ENCODE results near the gene ANKDD1B. TPM values are rescaled to one million over a fixed set of nuclear protein-coding genes. Genes with fewer than 3 reads are reported as not detected.

Gene ANKDD1B
- total and polyA plus RNA-seq, 2 of the 13 experiments (the other 11 are each of a cell fraction or from before 2014, with no cell fraction given): 0.12 to 0.27 TPM

DNA sequence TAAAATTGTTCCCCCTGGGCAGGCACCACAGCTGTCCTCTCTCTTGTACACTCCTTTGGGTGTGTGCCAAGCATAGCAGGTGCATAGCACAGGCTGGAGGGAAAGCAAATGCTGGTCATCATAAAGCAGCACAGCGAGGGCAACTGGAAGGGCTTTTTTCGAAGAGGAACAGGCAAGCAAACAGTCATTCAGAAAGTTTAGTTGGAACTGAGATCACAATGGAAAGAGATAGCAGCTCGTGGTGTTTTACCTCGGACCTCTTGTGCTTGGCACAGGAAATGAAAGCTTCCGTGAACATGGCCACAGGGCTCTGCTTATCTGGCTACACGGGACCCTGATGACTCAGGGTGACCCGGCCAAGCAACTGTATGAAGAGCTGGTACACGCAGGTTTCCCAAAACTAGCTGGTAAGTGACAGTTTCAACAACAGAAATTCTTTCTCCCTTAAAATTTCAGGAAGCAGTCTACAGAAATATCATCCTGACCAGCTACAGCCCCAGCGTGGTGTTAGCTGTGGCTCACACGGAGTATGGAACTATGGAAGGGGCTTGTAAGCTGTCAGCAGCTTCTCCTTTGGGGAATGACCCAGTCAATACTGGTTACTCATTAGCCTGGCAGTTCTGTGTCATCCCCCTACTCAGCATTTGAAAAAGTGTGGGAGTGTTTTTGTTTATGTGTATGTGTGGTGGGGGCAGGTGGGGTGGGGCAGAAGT, 57.9 kb downstream of the ANKDD1B start (continued):
- TF ChIP-seq GZF1 (CRISPR knock-in tag; IDR thresholded peaks at IDR 0.05) (no peak), SOX5 (CRISPR knock-in tag; IDR thresholded peaks at IDR 0.05; ENCODE audit: borderline replicate concordance) (no peak), JUND (CRISPR knock-in tag; IDR thresholded peaks at IDR 0.05) (peak; percentile 11; the same call in 1 of the 2 replicates), MED8 (CRISPR knock-in tag; IDR thresholded peaks at IDR 0.05; ENCODE audit: insufficient replicate concordance) (no peak), FOXA1 (IDR thresholded peaks at IDR 0.05) (no peak), FOXA1 (CRISPR knock-in tag; IDR thresholded peaks at IDR 0.05) (no peak), PLRG1 (conservative IDR thresholded peaks at IDR 0.05) (no peak), NFE2L1 (CRISPR knock-in tag; IDR thresholded peaks at IDR 0.05; ENCODE audit: borderline replicate concordance) (no peak), MBD4 (IDR thresholded peaks at IDR 0.05; ENCODE audit: borderline replicate concordance, low read length) (no peak), ZNF879 (CRISPR knock-in tag; IDR thresholded peaks at IDR 0.05) (no peak), ZNF792 (CRISPR knock-in tag; IDR thresholded peaks at IDR 0.05) (no peak), ETV5 (CRISPR knock-in tag; IDR thresholded peaks at IDR 0.05; ENCODE audit: borderline replicate concordance) (peak; percentile 34; the same call in 1 of the 2 replicates), ERF (CRISPR knock-in tag; IDR thresholded peaks at IDR 0.05) (0 out of 2 replicates have a peak, but pooled peaks have one; percentile 20), ZFY (CRISPR knock-in tag; IDR thresholded peaks at IDR 0.05) (no peak), NR3C1 (CRISPR knock-in tag; IDR thresholded peaks at IDR 0.05) (no peak), ZNF780A (CRISPR knock-in tag; IDR thresholded peaks at IDR 0.05) (no peak), ZNF891 (CRISPR knock-in tag; IDR thresholded peaks at IDR 0.05) (no peak), ZFAT (CRISPR knock-in tag; conservative IDR thresholded peaks at IDR 0.05) (no peak), IRF2 (CRISPR knock-in tag; IDR thresholded peaks at IDR 0.05) (0 out of 2 replicates have a peak, but pooled peaks have one; percentile 39), NR1H2 (CRISPR knock-in tag; IDR thresholded peaks at IDR 0.05; ENCODE audit: borderline replicate concordance, low read depth) (no peak), SRSF9 (IDR thresholded peaks at IDR 0.05; ENCODE audit: borderline replicate concordance, insufficient read depth, low read depth, low read length, poor library complexity, severe bottlenecking) (no peak), ZNF501 (CRISPR knock-in tag; IDR thresholded peaks at IDR 0.05) (0 out of 2 replicates have a peak, but pooled peaks have one; percentile 13)
- TF ChIP-seq, protein P1, sequence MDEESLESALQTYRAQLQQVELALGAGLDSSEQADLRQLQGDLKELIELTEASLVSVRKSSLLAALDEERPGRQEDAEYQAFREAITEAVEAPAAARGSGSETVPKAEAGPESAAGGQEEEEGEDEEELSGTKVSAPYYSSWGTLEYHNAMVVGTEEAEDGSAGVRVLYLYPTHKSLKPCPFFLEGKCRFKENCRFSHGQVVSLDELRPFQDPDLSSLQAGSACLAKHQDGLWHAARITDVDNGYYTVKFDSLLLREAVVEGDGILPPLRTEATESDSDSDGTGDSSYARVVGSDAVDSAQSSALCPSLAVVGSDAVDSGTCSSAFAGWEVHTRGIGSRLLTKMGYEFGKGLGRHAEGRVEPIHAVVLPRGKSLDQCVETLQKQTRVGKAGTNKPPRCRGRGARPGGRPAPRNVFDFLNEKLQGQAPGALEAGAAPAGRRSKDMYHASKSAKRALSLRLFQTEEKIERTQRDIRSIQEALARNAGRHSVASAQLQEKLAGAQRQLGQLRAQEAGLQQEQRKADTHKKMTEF (CRISPR knock-in tag; IDR thresholded peaks at IDR 0.05): no peak
- TF ChIP-seq, protein P2, sequence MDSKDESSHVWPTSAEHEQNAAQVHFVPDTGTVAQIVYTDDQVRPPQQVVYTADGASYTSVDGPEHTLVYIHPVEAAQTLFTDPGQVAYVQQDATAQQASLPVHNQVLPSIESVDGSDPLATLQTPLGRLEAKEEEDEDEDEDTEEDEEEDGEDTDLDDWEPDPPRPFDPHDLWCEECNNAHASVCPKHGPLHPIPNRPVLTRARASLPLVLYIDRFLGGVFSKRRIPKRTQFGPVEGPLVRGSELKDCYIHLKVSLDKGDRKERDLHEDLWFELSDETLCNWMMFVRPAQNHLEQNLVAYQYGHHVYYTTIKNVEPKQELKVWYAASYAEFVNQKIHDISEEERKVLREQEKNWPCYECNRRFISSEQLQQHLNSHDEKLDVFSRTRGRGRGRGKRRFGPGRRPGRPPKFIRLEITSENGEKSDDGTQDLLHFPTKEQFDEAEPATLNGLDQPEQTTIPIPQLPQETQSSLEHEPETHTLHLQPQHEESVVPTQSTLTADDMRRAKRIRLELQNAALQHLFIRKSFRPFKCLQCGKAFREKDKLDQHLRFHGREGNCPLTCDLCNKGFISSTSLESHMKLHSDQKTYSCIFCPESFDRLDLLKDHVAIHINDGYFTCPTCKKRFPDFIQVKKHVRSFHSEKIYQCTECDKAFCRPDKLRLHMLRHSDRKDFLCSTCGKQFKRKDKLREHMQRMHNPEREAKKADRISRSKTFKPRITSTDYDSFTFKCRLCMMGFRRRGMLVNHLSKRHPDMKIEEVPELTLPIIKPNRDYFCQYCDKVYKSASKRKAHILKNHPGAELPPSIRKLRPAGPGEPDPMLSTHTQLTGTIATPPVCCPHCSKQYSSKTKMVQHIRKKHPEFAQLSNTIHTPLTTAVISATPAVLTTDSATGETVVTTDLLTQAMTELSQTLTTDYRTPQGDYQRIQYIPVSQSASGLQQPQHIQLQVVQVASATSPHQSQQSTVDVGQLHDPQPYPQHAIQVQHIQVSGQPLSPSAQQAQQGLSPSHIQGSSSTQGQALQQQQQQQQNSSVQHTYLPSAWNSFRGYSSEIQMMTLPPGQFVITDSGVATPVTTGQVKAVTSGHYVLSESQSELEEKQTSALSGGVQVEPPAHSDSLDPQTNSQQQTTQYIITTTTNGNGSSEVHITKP (CRISPR knock-in tag; IDR thresholded peaks at IDR 0.05; ENCODE audit: low read depth): no peak
- TF ChIP-seq, protein P3, sequence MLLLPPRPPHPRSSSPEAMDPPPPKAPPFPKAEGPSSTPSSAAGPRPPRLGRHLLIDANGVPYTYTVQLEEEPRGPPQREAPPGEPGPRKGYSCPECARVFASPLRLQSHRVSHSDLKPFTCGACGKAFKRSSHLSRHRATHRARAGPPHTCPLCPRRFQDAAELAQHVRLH (CRISPR knock-in tag; IDR thresholded peaks at IDR 0.05; ENCODE audit: borderline replicate concordance, low read depth): no peak
- TF ChIP-seq, protein P4, sequence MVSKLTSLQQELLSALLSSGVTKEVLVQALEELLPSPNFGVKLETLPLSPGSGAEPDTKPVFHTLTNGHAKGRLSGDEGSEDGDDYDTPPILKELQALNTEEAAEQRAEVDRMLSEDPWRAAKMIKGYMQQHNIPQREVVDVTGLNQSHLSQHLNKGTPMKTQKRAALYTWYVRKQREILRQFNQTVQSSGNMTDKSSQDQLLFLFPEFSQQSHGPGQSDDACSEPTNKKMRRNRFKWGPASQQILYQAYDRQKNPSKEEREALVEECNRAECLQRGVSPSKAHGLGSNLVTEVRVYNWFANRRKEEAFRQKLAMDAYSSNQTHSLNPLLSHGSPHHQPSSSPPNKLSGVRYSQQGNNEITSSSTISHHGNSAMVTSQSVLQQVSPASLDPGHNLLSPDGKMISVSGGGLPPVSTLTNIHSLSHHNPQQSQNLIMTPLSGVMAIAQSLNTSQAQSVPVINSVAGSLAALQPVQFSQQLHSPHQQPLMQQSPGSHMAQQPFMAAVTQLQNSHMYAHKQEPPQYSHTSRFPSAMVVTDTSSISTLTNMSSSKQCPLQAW (CRISPR knock-in tag; IDR thresholded peaks at IDR 0.05): peak; percentile 73
